ENCODE results near the gene RFXANK.
"Not testable (repeated sequence)": the region's sequence is repeated elsewhere in the genome, so short reads cannot be mapped to it uniquely, and the experiment has no call there.

RFXANK gene

GRCh38 chr19:19192078-19192882 lies at the start of gene RFXANK, which contains the start of gene BORCS8:
Gene RFXANK (plus strand): TSS chr19:19192258. CDS start chr19:19193947, 1,689 bp downstream.
Gene BORCS8 (minus strand): TSS chr19:19192152. CDS start chr19:19192117, 35 bp downstream.
- peak; percentile 97 for DNase-seq

GRCh38 chr19:19142347-19142746 lies 49.7 kb upstream of the RFXANK start:
- no peak for DNase-seq

GRCh38 chr19:19145281-19145680 lies 46.8 kb upstream of the RFXANK start:
- no peak for DNase-seq

GRCh38 chr19:19145684-19146608 lies 46.1 kb upstream of the RFXANK start:
- DNase-seq = peak; percentile 95

GRCh38 chr19:19146865-19147264 lies 45.2 kb upstream of the RFXANK start:
- DNase-seq = no peak

GRCh38 chr19:19147344-19147743 lies 44.7 kb upstream of the RFXANK start:
- DNase-seq = no peak

- DNase-seq = not testable (repeated sequence)
Observed at GRCh38 chr19:19148504-19148903, 43.6 kb upstream of the RFXANK start.

GRCh38 chr19:19149435-19149834 lies 42.6 kb upstream of the RFXANK start:
- DNase-seq = no peak

GRCh38 chr19:19151418-19151817 lies 40.6 kb upstream of the RFXANK start:
- DNase-seq = no peak

GRCh38 chr19:19152668-19153384 lies 39.2 kb upstream of the RFXANK start:
- DNase-seq = no peak

- no peak for DNase-seq
Observed at GRCh38 chr19:19154768-19155494, 37.1 kb upstream of the RFXANK start.

- DNase-seq = no peak
Observed at GRCh38 chr19:19155495-19156219, 36.4 kb upstream of the RFXANK start.

GRCh38 chr19:19157808-19158207 lies 34.2 kb upstream of the RFXANK start:
- DNase-seq = no peak

- DNase-seq = no peak
Observed at GRCh38 chr19:19159534-19159933, 32.5 kb upstream of the RFXANK start.

GRCh38 chr19:19160461-19161035 lies 31.5 kb upstream of the RFXANK start:
- no peak for DNase-seq

GRCh38 chr19:19162495-19162894 lies 29.6 kb upstream of the RFXANK start:
- DNase-seq = no peak

- no peak for DNase-seq
Observed at GRCh38 chr19:19165396-19165795, 26.7 kb upstream of the RFXANK start.

GRCh38 chr19:19167612-19168011 lies 24.4 kb upstream of the RFXANK start:
- DNase-seq = no peak

- DNase-seq = no peak
Observed at GRCh38 chr19:19169236-19170052, 22.6 kb upstream of the RFXANK start.
